Inflammatory macrophage treated with lipopolysaccharide for 1 hour (primary cell): ENCODE measurements around the gene EIF5B.
"Not testable (repeated sequence)": the region's sequence is repeated elsewhere in the genome, so short reads cannot be mapped to it uniquely, and the experiment has no call there.

Source experiments
- DNase-seq, 2 donors: peaks; one replicate each; pipeline ENCODE4 v3.0.0-alpha.2; 2020 to 2022

EIF5B gene

GRCh38 chr2:99365661-99366060, 28.5 kb downstream of the EIF5B start:
- DNase-seq: peak in 1 of 2 donors; percentile 2

- not testable (repeated sequence) for DNase-seq
These were observed 31.7 kb downstream of the EIF5B start for GRCh38 chr2:99368854-99369253.

- no peak for DNase-seq
These were observed 36.0 kb downstream of the EIF5B start for GRCh38 chr2:99373144-99373543.

GRCh38 chr2:99374747-99375146, 37.6 kb downstream of the EIF5B start:
- no peak for DNase-seq

GRCh38 chr2:99376254-99376864, 39.2 kb downstream of the EIF5B start:
- no peak for DNase-seq

GRCh38 chr2:99377879-99378278, 40.7 kb downstream of the EIF5B start:
- DNase-seq: no peak

GRCh38 chr2:99380376-99381010, 43.3 kb downstream of the EIF5B start:
- no peak for DNase-seq

- DNase-seq: no peak
These were observed 45.0 kb downstream of the EIF5B start for GRCh38 chr2:99382143-99382542.

- no peak for DNase-seq
These were observed 48.8 kb downstream of the EIF5B start for GRCh38 chr2:99386011-99386410.

GRCh38 chr2:99388892-99389291, 51.7 kb downstream of the EIF5B start:
- no peak for DNase-seq

GRCh38 chr2:99389371-99389770, 52.2 kb downstream of the EIF5B start:
- DNase-seq: no peak

- DNase-seq: no peak
These were observed 52.8 kb downstream of the EIF5B start for GRCh38 chr2:99389946-99390345.

- DNase-seq: no peak
These were observed 58.5 kb downstream of the EIF5B start for GRCh38 chr2:99395589-99396130.

- no peak for DNase-seq
These were observed 60.2 kb downstream of the EIF5B start for GRCh38 chr2:99397266-99397920.

- DNase-seq: no peak
These were observed 61.1 kb downstream of the EIF5B start for GRCh38 chr2:99398303-99398702.

GRCh38 chr2:99399063-99399462, 61.9 kb downstream of the EIF5B start:
- no peak for DNase-seq

GRCh38 chr2:99399795-99400194, 62.6 kb downstream of the EIF5B start:
- DNase-seq: no peak

- no peak for DNase-seq
These were observed 64.7 kb downstream of the EIF5B start for GRCh38 chr2:99401841-99402240.

- no peak for DNase-seq
These were observed 65.9 kb downstream of the EIF5B start for GRCh38 chr2:99403084-99403483.

GRCh38 chr2:99403524-99403923, 66.3 kb downstream of the EIF5B start:
- DNase-seq: no peak

- DNase-seq: no peak
These were observed 67.0 kb downstream of the EIF5B start for GRCh38 chr2:99404039-99404796.

- DNase-seq: no peak
These were observed 67.8 kb downstream of the EIF5B start for GRCh38 chr2:99404797-99405669.
